Activated T-helper 1 cell treated with anti-CD3 and anti-CD28 coated beads, Interleukin-12 subunit alpha, Interleukin-12 subunit beta, Interleukin-2, Interleukin-4 antibody, amounts not matched to agents 30 ng/mL and 10 ng/mL and 1 ng/mL, durations not matched to agents 14 hours and 24 hours and 36 hours (primary cell): ENCODE results near the gene KCNK15. TPM values are rescaled to one million over a fixed set of nuclear protein-coding genes. Genes with fewer than 3 reads are reported as not detected.

Experiments
- DNase-seq: peaks from one replicate; pipeline ENCODE4 v3.0.0; 2021; ENCODE audit warnings: low spot score
- H3K27ac Mint-ChIP-seq: one replicate; pipeline ENCODE4 v1.8.0; 2021; ENCODE audit warnings: mild to moderate bottlenecking, mixed read lengths
- H3K27me3 Mint-ChIP-seq: one replicate; pipeline ENCODE4 v1.8.0; 2022; ENCODE audit warnings: mild to moderate bottlenecking, moderate library complexity, mixed read lengths; ENCODE audit not compliant: insufficient read depth
- H3K36me3 Mint-ChIP-seq: one replicate; pipeline ENCODE4 v1.8.0; 2021; ENCODE audit warnings: low read depth, mixed read lengths
- H3K4me1 Mint-ChIP-seq: one replicate; pipeline ENCODE4 v1.8.0; 2021; ENCODE audit warnings: low read depth, mixed read lengths
- H3K4me3 Mint-ChIP-seq: one replicate; pipeline ENCODE4 v1.8.0; 2021; ENCODE audit warnings: mild to moderate bottlenecking, moderate library complexity, mixed read lengths
- H3K9me3 Mint-ChIP-seq: one replicate; pipeline ENCODE4 v1.8.0; 2021; ENCODE audit warnings: mixed read lengths
- intact Hi-C: fragments of 100-400 bp; cut with micrococcal nuclease; formaldehyde crosslinking; loops from one replicate; pipeline ENCODE4 v1.15.1; 2024
- total RNA-seq: library from RNA; stranded (reverse); gene quantifications from 2 replicates; pipeline ENCODE4 v1.2.3, GENCODE V29; 2022

The KCNK15 gene
- total RNA-seq, 1 donor from 2014 or later, result 1.1 TPM

DNA sequence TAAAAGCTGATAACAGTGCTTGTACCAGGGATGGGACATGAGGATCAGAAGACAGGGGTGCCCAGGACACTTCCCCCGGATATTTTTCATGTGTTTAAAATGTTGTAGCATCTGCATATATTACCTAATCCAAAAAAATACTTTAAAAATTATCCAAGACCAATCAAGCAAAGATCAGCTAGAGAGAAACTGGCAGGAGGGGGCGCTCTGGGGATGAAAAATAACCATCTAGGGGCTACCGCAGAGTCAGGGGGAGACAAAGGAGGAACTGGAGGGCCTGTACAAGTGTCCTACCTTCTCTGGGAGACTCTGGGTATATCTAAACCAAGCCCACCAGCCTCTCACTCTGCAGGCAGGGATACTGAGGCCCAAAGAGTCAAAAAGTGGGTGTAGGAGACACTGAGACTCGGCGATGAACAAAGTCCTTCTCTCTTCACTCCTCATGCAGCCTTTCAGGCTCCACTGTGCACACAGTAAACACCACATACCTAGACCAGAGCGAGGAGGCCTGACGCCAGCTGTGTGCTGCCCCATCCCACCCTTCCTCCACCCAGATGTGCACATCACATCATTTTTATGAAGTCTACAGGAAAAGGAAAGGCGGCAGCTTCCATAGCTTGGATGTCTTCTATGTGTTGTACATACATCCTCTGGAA, 54.9 kb downstream of the KCNK15 start:
- Mint-ChIP-seq H3K9me3 (no peaks in the 10 kb centered on the region), H3K4me1 (no peaks in the 10 kb centered on the region), H3K27ac (no peak overlapping the region), H3K36me3 (no peaks in the 10 kb centered on the region), H3K27me3 (peaks cover 19% of the 10 kb centered on the region), H3K4me3 (no peak overlapping the region)
- no peak for DNase-seq
- intact Hi-C loops, result loop anchor here (5.0 kb wide), 1 partner anchor 67 kb away; no protein-coding TSS in a partner anchor

Other genes with a start within 250 kb of the KCNK15 start
- gene SERINC3, start 223.8 kb upstream of the KCNK15 start, total RNA-seq, result 51.3 and 54.6 TPM in 2 replicates
- 1.3 and 2.4 TPM in 2 replicates for gene PKIG, start 163.3 kb upstream of the KCNK15 start, total RNA-seq
- 45.1 and 45.5 TPM in 2 replicates for gene ADA, start 94.2 kb upstream of the KCNK15 start, total RNA-seq
- not detected in 2 replicates for gene CCN5, start 30.5 kb upstream of the KCNK15 start, total RNA-seq
- not detected in 2 replicates for gene RIMS4, start 64.7 kb downstream of the KCNK15 start, total RNA-seq
- gene YWHAB, start 139.8 kb downstream of the KCNK15 start, total RNA-seq, result 230 and 246 TPM in 2 replicates
- gene PABPC1L, start 164.2 kb downstream of the KCNK15 start, total RNA-seq, result 101 and 106 TPM in 2 replicates
- gene TOMM34, start 214.5 kb downstream of the KCNK15 start, total RNA-seq, result 53.0 and 55.4 TPM in 2 replicates
- gene STK4, start 220.6 kb downstream of the KCNK15 start, total RNA-seq, result 149 and 155 TPM in 2 replicates